ENCODE results near the gene SLF2. TPM values are rescaled to one million over a fixed set of nuclear protein-coding genes. Genes with fewer than 3 reads are reported as not detected.

Gene SLF2
- polyA plus RNA-seq, 6 donors from 2014 or later: 5.8 to 17.0 (median 10.7) TPM

DNA sequence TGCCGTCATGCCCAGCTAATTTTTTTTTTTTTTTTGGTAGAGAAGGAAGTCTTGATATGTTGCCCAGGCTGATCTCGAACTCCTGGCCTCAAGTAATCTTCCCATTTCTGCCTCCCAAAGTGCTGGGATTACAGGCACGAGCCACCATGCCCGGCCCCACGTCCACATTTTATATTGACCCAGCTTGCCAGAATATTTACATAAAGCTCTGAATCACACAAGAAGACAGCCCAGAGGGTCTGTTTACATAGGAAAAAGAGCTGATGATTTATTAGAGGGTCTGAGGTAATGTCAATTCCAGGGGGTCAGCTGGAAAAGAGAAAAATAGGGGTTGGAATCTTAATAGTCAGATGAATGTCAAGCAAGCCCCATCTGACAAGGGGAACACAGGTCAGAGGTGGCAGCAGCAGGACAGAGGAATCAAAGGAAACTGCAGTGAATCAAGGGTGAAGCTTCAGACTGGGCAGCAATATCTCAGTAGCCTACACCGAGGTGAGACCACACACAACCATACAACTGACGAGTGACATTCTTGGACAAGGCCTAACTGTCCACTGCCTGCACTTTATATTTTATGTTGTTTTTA, 15.8 kb upstream of the SLF2 start:
- no peak for DNase-seq
- peaks cover 17 to 28% (median 27%) of the 10 kb centered on the region in 3 donors for H3K27me3 Mint-ChIP-seq
- no peak overlapping the region for H3K27ac Mint-ChIP-seq

DNA sequence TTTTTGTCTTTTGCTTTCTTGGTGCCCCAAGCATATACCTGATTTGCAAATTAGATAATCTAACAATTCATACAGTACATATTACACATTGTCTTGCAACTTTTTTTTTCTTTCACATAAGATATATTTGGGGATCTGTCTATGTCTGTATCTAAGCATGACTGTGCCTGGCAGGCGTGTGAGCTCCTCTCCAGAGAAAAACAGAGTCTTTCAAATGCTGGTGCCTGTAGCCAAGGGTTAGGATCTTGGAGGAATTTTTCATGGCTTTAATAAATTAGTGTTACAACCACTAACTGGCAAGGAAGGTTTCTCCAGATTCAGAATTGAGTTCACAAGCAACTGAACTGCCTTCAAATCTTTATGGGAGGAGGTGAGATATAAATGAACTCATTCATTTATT, 14.8 kb upstream of the SLF2 start:
- DNase-seq (no peak), ATAC-seq (ENCODE audit: low read depth in 2 of 2) (no peak)
- peaks cover 10 to 16% (median 15%) of the 10 kb centered on the region in 3 donors for H3K4me1 Mint-ChIP-seq
- H3K27ac Mint-ChIP-seq: no peak overlapping the region
- H3K27me3 Mint-ChIP-seq: peaks cover 11 to 22% (median 22%) of the 10 kb centered on the region in 3 donors
- H3K36me3 Mint-ChIP-seq: no peaks in the 10 kb centered on the region
- H3K9me3 Mint-ChIP-seq: no peaks in the 10 kb centered on the region
- H3K4me3 Mint-ChIP-seq: no peak overlapping the region

More for the DNA sequence above, 15.8 kb upstream of the SLF2 start:
- no peak for ATAC-seq (ENCODE audit: low read depth in 2 of 2)
- Mint-ChIP-seq H3K9me3 (no peaks in the 10 kb centered on the region), H3K36me3 (no peaks in the 10 kb centered on the region), H3K4me1 (peaks cover 10 to 16% (median 15%) of the 10 kb centered on the region in 3 donors), H3K4me3 (no peak overlapping the region)

DNA sequence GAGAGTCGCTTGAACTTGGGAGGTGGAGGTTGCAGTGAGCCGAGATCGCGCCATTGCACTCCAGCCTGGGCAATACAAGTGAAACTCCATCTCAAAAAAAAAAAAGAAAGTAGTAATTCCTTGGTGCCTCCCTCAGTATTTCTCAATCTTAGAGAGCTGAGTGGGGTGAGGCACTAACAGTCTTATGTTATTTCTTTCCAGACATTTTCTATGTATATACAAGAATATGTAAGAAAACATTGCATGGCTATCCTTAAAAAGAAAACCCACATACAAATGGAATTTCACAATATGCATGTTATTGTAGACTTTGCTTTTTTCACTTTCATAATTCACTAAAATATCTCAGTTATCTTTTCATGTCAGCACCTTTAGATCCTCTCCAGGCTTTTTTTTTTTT, 13.6 kb upstream of the SLF2 start:
- peaks cover 16 to 30% (median 29%) of the 10 kb centered on the region in 3 donors for H3K27me3 Mint-ChIP-seq
- H3K4me1 Mint-ChIP-seq: peaks cover 10 to 16% (median 15%) of the 10 kb centered on the region in 3 donors
- no peak for ATAC-seq (ENCODE audit: low read depth in 2 of 2)

DNA sequence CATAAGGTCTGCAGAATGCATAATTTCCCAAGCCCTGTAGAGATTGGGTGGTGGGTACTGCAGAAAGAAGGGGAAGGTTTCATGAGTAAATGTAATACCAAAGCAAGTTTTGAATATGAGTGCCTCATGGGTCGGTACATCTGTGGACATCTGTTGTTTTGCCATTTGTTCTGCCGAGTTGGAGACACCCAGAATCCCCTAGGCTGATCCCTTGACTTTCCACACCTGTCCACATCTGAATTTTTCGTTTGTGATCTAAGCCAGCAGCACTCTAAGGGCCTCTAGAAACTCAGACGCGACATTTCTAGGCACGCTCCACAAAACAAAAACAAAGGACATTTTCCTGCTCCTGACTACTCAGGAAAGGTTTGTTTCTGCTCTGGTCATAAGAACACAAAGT, 11.7 kb upstream of the SLF2 start:
- Mint-ChIP-seq H3K4me3 (no peak overlapping the region), H3K9me3 (no peaks in the 10 kb centered on the region), H3K27ac (no peak overlapping the region), H3K36me3 (no peaks in the 10 kb centered on the region), H3K4me1 (peaks cover 0 to 2% (median under 1%) of the 10 kb centered on the region in 3 donors), H3K27me3 (peaks cover 16 to 38% (median 35%) of the 10 kb centered on the region in 3 donors)
- ATAC-seq (ENCODE audit: low read depth in 2 of 2): no peak
- no peak for DNase-seq

More for the DNA sequence above, 13.6 kb upstream of the SLF2 start:
- Mint-ChIP-seq H3K9me3 (no peaks in the 10 kb centered on the region), H3K4me3 (no peak overlapping the region), H3K27ac (no peak overlapping the region), H3K36me3 (no peaks in the 10 kb centered on the region)
- no peak for DNase-seq

DNA sequence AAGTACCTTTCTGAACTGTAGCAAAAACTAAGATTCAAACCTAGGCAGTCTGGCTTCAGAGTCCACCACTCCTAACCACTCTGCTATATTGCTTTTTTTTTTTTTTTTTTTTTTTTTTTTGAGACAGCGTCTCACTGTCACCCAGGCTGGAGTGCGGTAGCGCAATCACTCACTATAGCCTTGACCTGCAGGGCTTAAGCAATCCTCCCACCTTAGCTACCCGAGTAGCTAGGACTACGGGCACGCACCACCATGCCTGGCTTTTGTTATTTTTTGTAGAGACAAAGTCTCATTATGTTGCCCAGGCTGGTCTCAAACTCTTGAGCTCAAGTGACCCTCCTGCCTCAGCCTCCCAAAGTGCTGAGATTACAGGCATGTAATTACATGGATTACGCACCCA, 10.1 kb upstream of the SLF2 start:
- Mint-ChIP-seq H3K4me3 (no peak overlapping the region), H3K4me1 (no peaks in the 10 kb centered on the region), H3K9me3 (no peaks in the 10 kb centered on the region), H3K27ac (no peak overlapping the region), H3K36me3 (no peaks in the 10 kb centered on the region), H3K27me3 (peaks cover 16 to 38% (median 35%) of the 10 kb centered on the region in 3 donors)
- ATAC-seq (ENCODE audit: low read depth in 2 of 2) (no peak), DNase-seq (no peak)

DNA sequence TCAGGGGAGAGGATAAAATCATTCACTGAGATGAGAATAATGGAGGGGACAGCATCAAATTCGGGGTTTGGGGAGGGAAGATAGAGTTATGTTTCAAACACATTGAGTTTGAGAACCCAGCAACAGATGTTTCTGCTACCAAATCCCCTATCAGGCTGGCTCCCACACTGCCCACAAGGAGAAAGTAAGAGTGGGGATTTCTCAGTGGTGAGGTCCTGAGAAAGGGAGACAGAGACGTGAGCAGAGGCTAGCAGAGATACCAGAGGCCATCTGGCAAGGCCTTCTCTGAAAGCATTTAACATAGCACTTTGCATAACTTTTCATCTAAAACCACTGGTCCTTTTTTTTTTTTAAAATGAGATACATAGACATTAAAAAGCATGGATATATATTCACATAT, 7.8 kb upstream of the SLF2 start:
- ATAC-seq (ENCODE audit: low read depth in 2 of 2) (no peak), DNase-seq (no peak)
- Mint-ChIP-seq H3K27me3 (peaks cover 16 to 35% (median 29%) of the 10 kb centered on the region in 3 donors), H3K4me1 (peaks cover 0 to 6% (median 5%) of the 10 kb centered on the region in 3 donors), H3K27ac (no peak overlapping the region), H3K36me3 (no peaks in the 10 kb centered on the region), H3K9me3 (no peaks in the 10 kb centered on the region), H3K4me3 (no peak overlapping the region)

DNA sequence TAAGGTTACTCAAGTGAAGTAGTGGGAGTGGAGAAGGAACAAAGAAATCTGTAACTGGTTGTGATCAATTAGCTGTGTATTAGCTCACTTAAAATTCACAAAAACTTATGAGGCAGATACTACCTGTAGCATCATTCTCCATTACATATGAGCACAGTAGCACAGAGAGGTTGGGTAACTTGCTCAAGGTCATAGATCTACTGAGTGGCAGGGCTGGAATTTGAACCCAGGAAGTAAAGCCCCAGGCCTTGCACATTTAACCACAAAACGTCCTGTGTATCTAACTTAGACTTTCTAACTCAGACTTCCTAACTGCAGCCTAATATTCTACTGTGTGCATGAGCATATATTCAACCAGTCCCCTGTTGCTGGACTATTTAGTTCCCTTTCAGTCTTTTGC, 5.6 kb upstream of the SLF2 start:
- H3K4me1 Mint-ChIP-seq: peaks cover 0 to 16% (median 8%) of the 10 kb centered on the region in 3 donors
- no peak for DNase-seq
- no peak overlapping the region for H3K27ac Mint-ChIP-seq

DNA sequence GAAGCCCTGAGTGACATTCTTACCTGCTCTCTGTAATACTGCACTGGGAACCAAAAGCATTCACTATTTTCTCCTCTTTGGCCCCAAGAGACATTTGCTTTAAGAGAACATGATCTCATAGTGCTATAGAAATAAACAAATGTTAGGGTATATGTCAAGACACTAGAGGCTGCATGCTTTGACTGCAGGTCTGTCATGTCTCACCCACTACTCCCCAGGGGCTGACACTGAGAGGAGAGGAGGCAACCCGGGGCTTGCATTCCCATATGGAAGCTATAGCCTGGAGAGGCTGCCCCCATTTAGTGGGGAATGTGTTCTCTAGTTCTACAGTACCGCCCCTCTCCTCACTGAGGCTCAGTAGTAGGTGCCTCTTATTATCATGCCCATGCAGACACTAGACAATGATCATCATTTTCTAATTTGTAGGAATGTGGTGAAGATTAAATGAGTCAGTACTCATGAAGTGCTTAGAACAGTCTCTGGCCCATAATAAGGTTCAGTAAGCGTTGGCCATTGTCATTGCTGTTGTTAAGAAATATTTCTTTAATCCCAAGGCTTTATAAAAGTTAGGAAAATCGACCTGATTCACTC, 4.9 kb upstream of the SLF2 start:
- H3K9me3 Mint-ChIP-seq: no peaks in the 10 kb centered on the region

More for the DNA sequence above, 5.6 kb upstream of the SLF2 start:
- no peaks in the 10 kb centered on the region for H3K36me3 Mint-ChIP-seq
- H3K4me3 Mint-ChIP-seq: no peak overlapping the region
- H3K9me3 Mint-ChIP-seq: no peaks in the 10 kb centered on the region
- no peak for ATAC-seq (ENCODE audit: low read depth in 2 of 2)
- H3K27me3 Mint-ChIP-seq: peaks cover 5 to 19% (median 13%) of the 10 kb centered on the region in 3 donors

DNA sequence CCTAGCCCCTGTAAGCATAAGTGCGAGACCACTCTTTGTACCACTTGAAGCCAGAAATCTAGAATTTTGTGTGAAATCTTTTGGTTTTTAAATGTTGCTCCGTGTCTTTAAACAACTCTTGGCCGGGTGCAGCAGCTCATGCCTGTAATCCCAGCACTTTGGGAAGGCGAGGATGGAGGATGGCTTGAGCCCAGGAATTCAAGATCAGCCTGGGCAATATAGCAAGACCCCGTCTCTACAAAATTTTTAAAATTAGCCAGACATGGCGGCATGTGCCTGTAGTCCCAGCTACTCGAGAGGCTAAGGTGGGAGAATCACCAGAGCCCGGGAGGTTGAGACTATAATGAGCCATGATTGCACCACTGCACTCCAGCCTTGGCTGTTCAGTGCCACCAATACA, 4.4 kb upstream of the SLF2 start:
- ATAC-seq (ENCODE audit: low read depth in 2 of 2) (no peak), DNase-seq (no peak)
- no peak overlapping the region for H3K4me3 Mint-ChIP-seq
- peaks cover under 1 to 12% (median 9%) of the 10 kb centered on the region in 3 donors for H3K27me3 Mint-ChIP-seq
- no peaks in the 10 kb centered on the region for H3K9me3 Mint-ChIP-seq
- H3K36me3 Mint-ChIP-seq: no peaks in the 10 kb centered on the region
- H3K27ac Mint-ChIP-seq: no peak overlapping the region
- peaks cover 7 to 25% (median 11%) of the 10 kb centered on the region in 3 donors for H3K4me1 Mint-ChIP-seq

More for the DNA sequence above, 4.9 kb upstream of the SLF2 start:
- Mint-ChIP-seq H3K27me3 (peaks cover 5 to 17% (median 13%) of the 10 kb centered on the region in 3 donors), H3K4me3 (no peak overlapping the region), H3K27ac (no peak overlapping the region), H3K36me3 (no peaks in the 10 kb centered on the region), H3K4me1 (peaks cover 2 to 20% (median 8%) of the 10 kb centered on the region in 3 donors)
- DNase-seq: no peak
- ATAC-seq (ENCODE audit: low read depth in 2 of 2): no peak

DNA sequence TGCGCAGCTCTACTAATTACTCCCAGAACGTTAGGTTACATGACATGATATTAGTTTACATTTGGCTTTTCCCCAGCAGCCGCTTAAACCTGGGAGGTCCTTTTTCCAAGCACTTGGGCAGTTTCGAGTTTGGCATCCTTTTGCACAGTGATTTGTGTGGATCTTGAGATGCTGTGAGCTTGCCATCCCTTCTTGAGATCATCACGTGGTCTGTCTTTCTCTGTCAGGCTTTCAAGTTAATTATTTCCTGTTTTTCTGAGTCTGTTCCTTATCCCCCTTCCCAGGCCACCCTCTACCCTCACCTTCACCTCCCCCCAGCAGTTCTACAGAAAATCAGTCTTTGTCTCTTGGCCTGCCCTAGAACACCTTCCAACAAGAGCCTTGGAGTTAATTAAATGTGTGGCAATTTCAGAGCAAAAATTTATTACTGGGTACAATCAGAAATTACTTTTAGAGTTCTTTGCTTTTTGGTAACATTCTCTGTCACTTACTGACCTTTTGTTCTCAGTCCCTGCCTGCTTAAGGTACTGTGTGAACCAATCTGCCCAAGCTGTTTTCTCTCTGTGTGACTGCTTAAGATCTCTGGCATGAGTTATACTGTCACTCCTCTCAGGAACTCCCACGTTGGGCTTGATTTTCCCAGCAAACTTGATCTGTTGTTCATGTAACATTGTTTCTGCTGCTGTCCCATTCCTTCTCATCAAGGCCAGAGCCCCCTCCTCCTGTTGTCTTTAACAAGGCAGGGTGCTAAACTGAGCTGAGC, 3.1 kb upstream of the SLF2 start:
- no peaks in the 10 kb centered on the region for H3K36me3 Mint-ChIP-seq
- peaks cover 0 to 4% (median 3%) of the 10 kb centered on the region in 3 donors for H3K27me3 Mint-ChIP-seq
- ATAC-seq (ENCODE audit: low read depth in 2 of 2) (no peak), DNase-seq (no peak)
- H3K27ac Mint-ChIP-seq: peak overlapping the region in 1 of 6 donors; percentile 29
- peaks cover 14 to 37% (median 17%) of the 10 kb centered on the region in 3 donors for H3K4me1 Mint-ChIP-seq
- H3K4me3 Mint-ChIP-seq: peak overlapping the region in 1 of 8 donors; percentile 10
- H3K9me3 Mint-ChIP-seq: no peaks in the 10 kb centered on the region

DNA sequence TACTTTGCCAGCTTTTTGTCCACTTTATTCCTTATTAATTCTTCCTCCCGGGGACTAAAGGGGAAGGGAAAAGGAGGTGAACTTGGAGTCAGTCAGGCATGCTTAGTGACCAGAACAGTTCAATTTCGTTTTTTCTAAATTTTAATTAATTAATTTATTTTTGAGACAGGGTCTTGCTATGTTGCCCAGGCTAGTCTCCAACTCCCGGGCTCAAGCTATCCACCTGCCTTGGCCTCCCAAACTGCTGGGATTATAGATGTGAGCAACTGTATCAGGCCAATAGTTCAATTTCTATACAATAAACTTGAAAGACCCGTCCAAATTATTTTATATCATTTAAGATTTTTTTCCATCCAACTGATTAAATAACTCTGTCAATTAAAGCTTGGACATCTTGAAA, 1.3 kb upstream of the SLF2 start:
- Mint-ChIP-seq H3K4me1 (peaks cover 22 to 41% (median 26%) of the 10 kb centered on the region in 3 donors), H3K9me3 (no peaks in the 10 kb centered on the region), H3K36me3 (peaks cover 1 to 2% of the 10 kb centered on the region in 2 donors), H3K4me3 (peak overlapping the region in 4 of 8 donors; percentile 24 to 100 (median 80)), H3K27me3 (no peaks in the 10 kb centered on the region), H3K27ac (peak overlapping the region in 1 of 6 donors; percentile 11)
- DNase-seq (no peak), ATAC-seq (ENCODE audit: low read depth in 2 of 2) (no peak)

DNA sequence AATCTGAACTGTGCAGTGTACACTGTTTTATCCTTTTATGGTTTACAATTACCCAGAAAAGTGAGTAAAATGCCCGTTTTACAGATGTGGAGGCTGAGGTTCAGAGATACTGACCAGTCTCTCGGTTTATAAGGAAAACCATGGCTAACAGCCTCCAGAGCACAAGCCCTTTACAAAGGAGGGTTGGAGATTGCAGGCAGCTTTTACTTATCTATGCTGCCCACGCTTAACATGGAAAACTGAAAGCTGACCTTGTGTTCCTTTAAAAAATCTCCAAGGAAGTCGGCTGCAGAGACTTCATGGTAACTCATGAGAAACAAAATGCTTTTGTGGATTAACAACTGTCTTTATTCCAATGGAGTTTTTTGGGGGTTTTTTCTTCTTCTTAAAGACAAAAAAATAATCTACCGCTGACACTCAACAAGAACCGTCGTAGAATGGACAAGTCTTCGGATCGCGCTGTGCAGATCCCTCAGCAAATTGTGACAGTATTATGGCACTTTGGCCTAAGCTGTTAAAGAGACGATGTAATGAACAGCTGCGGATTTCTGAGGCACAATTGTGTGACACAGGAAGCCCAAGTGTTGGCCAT, 654 bp upstream of the SLF2 start:
- H3K36me3 Mint-ChIP-seq: peaks cover 6 to 8% of the 10 kb centered on the region in 2 donors
- H3K9me3 Mint-ChIP-seq: no peaks in the 10 kb centered on the region
- DNase-seq (no peak), ATAC-seq (ENCODE audit: low read depth in 2 of 2) (peak; percentile 30 to 34)
- no peaks in the 10 kb centered on the region for H3K27me3 Mint-ChIP-seq
- peak overlapping the region; percentile 94 to 100 (median 100) for H3K4me3 Mint-ChIP-seq
- H3K27ac Mint-ChIP-seq: peak overlapping the region; percentile 32 to 98 (median 91)
- peaks cover 22 to 41% (median 31%) of the 10 kb centered on the region in 3 donors for H3K4me1 Mint-ChIP-seq

DNA sequence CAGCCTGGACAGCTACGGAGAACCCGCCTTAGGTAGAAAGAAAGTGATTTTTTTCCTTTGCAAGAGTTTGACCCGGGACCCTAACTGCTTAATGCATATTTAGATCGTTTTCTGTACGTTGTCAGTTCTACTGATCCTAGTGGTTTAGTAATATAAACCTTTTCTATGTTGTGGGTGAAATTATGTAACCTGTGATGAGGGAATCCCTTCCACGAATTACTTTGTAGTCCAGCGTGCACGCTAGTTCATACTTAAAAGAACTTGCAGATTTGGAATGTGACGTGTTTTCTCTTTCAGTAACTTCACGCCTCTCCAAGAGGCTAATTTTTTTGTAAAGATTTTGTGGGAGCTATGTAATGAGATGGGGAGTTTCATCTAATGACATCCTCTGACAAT, 705 bp downstream of the SLF2 start:
- no peaks in the 10 kb centered on the region for H3K9me3 Mint-ChIP-seq
- H3K27me3 Mint-ChIP-seq: no peaks in the 10 kb centered on the region
- H3K4me1 Mint-ChIP-seq: peaks cover 22 to 41% (median 31%) of the 10 kb centered on the region in 3 donors
- H3K27ac Mint-ChIP-seq: peak overlapping the region; percentile 86 to 98 (median 96)
- peaks cover 6 to 9% of the 10 kb centered on the region in 2 donors for H3K36me3 Mint-ChIP-seq
- peak overlapping the region; percentile 94 to 100 (median 100) for H3K4me3 Mint-ChIP-seq
- DNase-seq (no peak), ATAC-seq (ENCODE audit: low read depth in 2 of 2) (no peak)
